ENCODE data around the gene NAT9.
A peak's percentile ranks its signal among the peaks of the same experiment; 100 is the strongest.

The NAT9 gene

DNA sequence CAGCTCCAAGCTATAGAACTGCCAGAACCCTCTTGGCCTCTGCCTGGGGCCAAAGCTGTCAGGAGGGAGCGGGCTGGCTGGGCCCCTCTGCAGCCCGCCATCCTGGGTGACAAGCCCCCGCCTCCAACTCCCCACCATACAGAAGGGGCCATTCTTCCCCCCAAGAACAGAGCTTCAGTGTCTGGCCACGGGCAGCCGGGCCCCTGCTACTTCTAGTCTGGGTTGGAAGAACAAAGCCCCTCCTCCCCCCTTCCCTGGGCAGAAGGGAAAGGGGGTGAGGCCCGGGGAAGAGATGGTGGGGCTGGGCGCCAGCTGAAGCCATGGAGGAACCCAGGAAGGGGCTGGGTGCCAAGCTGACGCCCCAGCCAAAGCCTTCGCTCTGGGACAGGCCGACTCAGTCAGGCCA lies 9.0 kb downstream of the NAT9 start:
- no CpG with 5 or more reads among the region's 10 CpGs for WGBS (ENCODE audit: extremely low coverage, insufficient coverage, insufficient read length)
- no peaks in the 10 kb centered on the region for H3K27me3 ChIP-seq (ENCODE audit: insufficient read depth, low read length)

DNA sequence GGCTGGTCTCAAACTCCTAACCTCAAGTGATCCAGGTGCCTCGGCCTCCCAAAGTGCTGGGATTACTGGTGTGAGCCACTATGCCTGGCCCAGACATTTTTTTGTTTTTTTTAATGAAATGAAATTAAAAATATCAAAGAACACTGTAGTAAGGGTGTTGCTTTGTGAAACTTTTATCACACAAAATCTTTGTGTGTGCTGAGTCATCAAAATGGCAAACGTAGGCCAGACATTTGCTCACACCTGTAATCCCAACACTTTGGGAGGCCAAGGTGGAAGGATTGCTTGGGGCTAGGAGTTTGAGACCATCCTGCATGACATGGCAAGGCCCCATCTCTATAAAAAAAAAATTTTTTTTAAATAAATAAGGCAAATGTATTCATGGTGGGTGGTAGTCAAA lies 9.7 kb downstream of the NAT9 start:
- no CpG with 5 or more reads among the region's 2 CpGs for WGBS (ENCODE audit: extremely low coverage, insufficient coverage, insufficient read length)

More for the DNA sequence above, 9.0 kb downstream of the NAT9 start:
- no peak overlapping the region for H2BK120ac ChIP-seq (ENCODE audit: insufficient read depth, low read length, poor library complexity)
- no peaks in the 10 kb centered on the region for H3K79me1 ChIP-seq (ENCODE audit: low read length)
- no peak overlapping the region for H3K14ac ChIP-seq (ENCODE audit: low read length)
- H3K23ac ChIP-seq (ENCODE audit: low read length): no peak overlapping the region
- peaks cover 6 to 8% of the 10 kb centered on the region in 2 experiments for H3K4me1 ChIP-seq (ENCODE audit: control insufficient read depth in 1 of 2, insufficient read depth in 2 of 2, low read length in 2 of 2)
- H3K9me3 ChIP-seq (ENCODE audit: insufficient read depth, low read depth, low read length): no peaks in the 10 kb centered on the region
- H3K36me3 ChIP-seq (ENCODE audit: control insufficient read depth in 1 of 2, insufficient read depth in 2 of 2, low read length in 2 of 2): peaks cover 26 to 35% of the 10 kb centered on the region in 2 experiments
- no peak overlapping the region for H2BK5ac ChIP-seq (ENCODE audit: low read depth, low read length, poor library complexity)
- H3K79me2 ChIP-seq (ENCODE audit: control insufficient read depth, insufficient read depth, low read length, poor library complexity): no peaks in the 10 kb centered on the region
- no peak overlapping the region for H3K4me3 ChIP-seq (ENCODE audit: low read depth, low read length)
- no peak overlapping the region for H3K4ac ChIP-seq (ENCODE audit: low read depth, low read length)
- H3K18ac ChIP-seq (ENCODE audit: low read length): no peak overlapping the region
- no peak overlapping the region for H2AFZ ChIP-seq (ENCODE audit: insufficient read depth, low read length, poor library complexity)
- no peak for DNase-seq
- H3K4me2 ChIP-seq (ENCODE audit: low read length): no peak overlapping the region
- no peak overlapping the region for H3K9ac ChIP-seq (ENCODE audit: low read length)
- no peak overlapping the region for H4K8ac ChIP-seq (ENCODE audit: low read depth, low read length)
- H4K91ac ChIP-seq (ENCODE audit: low read depth, low read length): no peak overlapping the region
- no peak overlapping the region for H2BK12ac ChIP-seq (ENCODE audit: low read length)
- no peak overlapping the region for H4K12ac ChIP-seq (ENCODE audit: low read depth, low read length)
- H3K27ac ChIP-seq (ENCODE audit: low read depth, low read length): no peak overlapping the region
- no peak overlapping the region for H2AK5ac ChIP-seq (ENCODE audit: low read length)

DNA sequence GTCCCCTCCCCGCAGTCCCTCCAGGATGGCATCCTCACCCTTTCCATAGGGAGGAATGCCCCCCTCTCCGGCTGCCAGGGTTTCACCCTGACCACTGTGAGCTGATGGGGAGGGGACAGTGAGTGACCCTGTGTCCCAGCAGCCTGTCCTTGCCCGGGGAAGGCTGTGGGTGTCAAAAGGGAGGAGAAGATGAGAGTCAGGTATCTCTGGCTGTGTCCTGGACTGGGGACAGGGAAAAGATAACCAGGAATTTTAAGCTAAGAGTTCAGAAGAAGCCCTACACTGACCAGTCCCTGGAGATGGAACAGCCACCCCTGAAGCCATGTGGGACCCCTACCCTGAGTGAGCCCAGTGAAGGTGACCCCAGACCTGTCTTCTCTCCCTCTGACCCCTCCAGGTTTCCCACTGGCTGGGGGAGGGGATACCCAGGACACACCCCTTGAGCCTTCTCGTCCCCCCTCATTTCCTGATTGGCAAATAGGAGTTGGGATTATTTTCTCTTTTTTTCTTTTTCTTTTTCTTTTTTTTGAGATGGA lies 11.3 kb downstream of the NAT9 start:
- peaks cover 21 to 26% of the 10 kb centered on the region in 2 experiments for H3K4me1 ChIP-seq (ENCODE audit: control insufficient read depth in 1 of 2, insufficient read depth in 2 of 2, low read length in 2 of 2)
- peak overlapping the region; percentile 13 for H3K4me3 ChIP-seq (ENCODE audit: low read depth, low read length)
- H3K36me3 ChIP-seq (ENCODE audit: control insufficient read depth in 1 of 2, insufficient read depth in 2 of 2, low read length in 2 of 2): peaks cover 12 to 18% of the 10 kb centered on the region in 2 experiments
- H3K4ac ChIP-seq (ENCODE audit: low read depth, low read length): no peak overlapping the region
- peaks cover 4% of the 10 kb centered on the region for H3K79me2 ChIP-seq (ENCODE audit: control insufficient read depth, insufficient read depth, low read length, poor library complexity)
- no peak overlapping the region for H2BK12ac ChIP-seq (ENCODE audit: low read length)
- H3K27ac ChIP-seq (ENCODE audit: low read depth, low read length): no peak overlapping the region
- no peak overlapping the region for H3K18ac ChIP-seq (ENCODE audit: low read length)
- no peak overlapping the region for H2AK5ac ChIP-seq (ENCODE audit: low read length)
- WGBS (ENCODE audit: extremely low coverage, insufficient coverage, insufficient read length): no CpG with 5 or more reads among the region's 4 CpGs
- H2BK5ac ChIP-seq (ENCODE audit: low read depth, low read length, poor library complexity): no peak overlapping the region
- no peak overlapping the region for H3K23ac ChIP-seq (ENCODE audit: low read length)
- H2BK120ac ChIP-seq (ENCODE audit: insufficient read depth, low read length, poor library complexity): no peak overlapping the region
- H3K9ac ChIP-seq (ENCODE audit: low read length): no peak overlapping the region
- H3K4me2 ChIP-seq (ENCODE audit: low read length): no peak overlapping the region
- H2AFZ ChIP-seq (ENCODE audit: insufficient read depth, low read length, poor library complexity): no peak overlapping the region
- no peaks in the 10 kb centered on the region for H3K27me3 ChIP-seq (ENCODE audit: insufficient read depth, low read length)
- no peak overlapping the region for H3K14ac ChIP-seq (ENCODE audit: low read length)
- no peak overlapping the region for H4K91ac ChIP-seq (ENCODE audit: low read depth, low read length)
- H3K9me3 ChIP-seq (ENCODE audit: insufficient read depth, low read depth, low read length): no peaks in the 10 kb centered on the region
- no peak overlapping the region for H4K12ac ChIP-seq (ENCODE audit: low read depth, low read length)
- peaks cover 7% of the 10 kb centered on the region for H3K79me1 ChIP-seq (ENCODE audit: low read length)
- no peak overlapping the region for H4K8ac ChIP-seq (ENCODE audit: low read depth, low read length)
- no peak for DNase-seq

More for the DNA sequence above, 9.7 kb downstream of the NAT9 start:
- no peak overlapping the region for H2AFZ ChIP-seq (ENCODE audit: insufficient read depth, low read length, poor library complexity)
- H2BK12ac ChIP-seq (ENCODE audit: low read length): no peak overlapping the region
- no peak overlapping the region for H4K91ac ChIP-seq (ENCODE audit: low read depth, low read length)
- H3K27ac ChIP-seq (ENCODE audit: low read depth, low read length): no peak overlapping the region
- no peak overlapping the region for H3K18ac ChIP-seq (ENCODE audit: low read length)
- H4K8ac ChIP-seq (ENCODE audit: low read depth, low read length): no peak overlapping the region
- no peaks in the 10 kb centered on the region for H3K79me1 ChIP-seq (ENCODE audit: low read length)
- no peak overlapping the region for H3K4me2 ChIP-seq (ENCODE audit: low read length)
- H2BK5ac ChIP-seq (ENCODE audit: low read depth, low read length, poor library complexity): no peak overlapping the region
- H3K4me3 ChIP-seq (ENCODE audit: low read depth, low read length): no peak overlapping the region
- no peak overlapping the region for H3K14ac ChIP-seq (ENCODE audit: low read length)
- no peak overlapping the region for H2BK120ac ChIP-seq (ENCODE audit: insufficient read depth, low read length, poor library complexity)
- H3K36me3 ChIP-seq (ENCODE audit: control insufficient read depth in 1 of 2, insufficient read depth in 2 of 2, low read length in 2 of 2): peaks cover 19 to 28% of the 10 kb centered on the region in 2 experiments
- no peak overlapping the region for H3K9ac ChIP-seq (ENCODE audit: low read length)
- H3K4ac ChIP-seq (ENCODE audit: low read depth, low read length): no peak overlapping the region
- DNase-seq: no peak
- no peaks in the 10 kb centered on the region for H3K9me3 ChIP-seq (ENCODE audit: insufficient read depth, low read depth, low read length)
- H4K12ac ChIP-seq (ENCODE audit: low read depth, low read length): no peak overlapping the region
- peaks cover under 1% of the 10 kb centered on the region for H3K79me2 ChIP-seq (ENCODE audit: control insufficient read depth, insufficient read depth, low read length, poor library complexity)
- H3K4me1 ChIP-seq (ENCODE audit: control insufficient read depth in 1 of 2, insufficient read depth in 2 of 2, low read length in 2 of 2): peaks cover 8 to 11% of the 10 kb centered on the region in 2 experiments
- H3K27me3 ChIP-seq (ENCODE audit: insufficient read depth, low read length): no peaks in the 10 kb centered on the region
- H2AK5ac ChIP-seq (ENCODE audit: low read length): no peak overlapping the region
- no peak overlapping the region for H3K23ac ChIP-seq (ENCODE audit: low read length)

DNA sequence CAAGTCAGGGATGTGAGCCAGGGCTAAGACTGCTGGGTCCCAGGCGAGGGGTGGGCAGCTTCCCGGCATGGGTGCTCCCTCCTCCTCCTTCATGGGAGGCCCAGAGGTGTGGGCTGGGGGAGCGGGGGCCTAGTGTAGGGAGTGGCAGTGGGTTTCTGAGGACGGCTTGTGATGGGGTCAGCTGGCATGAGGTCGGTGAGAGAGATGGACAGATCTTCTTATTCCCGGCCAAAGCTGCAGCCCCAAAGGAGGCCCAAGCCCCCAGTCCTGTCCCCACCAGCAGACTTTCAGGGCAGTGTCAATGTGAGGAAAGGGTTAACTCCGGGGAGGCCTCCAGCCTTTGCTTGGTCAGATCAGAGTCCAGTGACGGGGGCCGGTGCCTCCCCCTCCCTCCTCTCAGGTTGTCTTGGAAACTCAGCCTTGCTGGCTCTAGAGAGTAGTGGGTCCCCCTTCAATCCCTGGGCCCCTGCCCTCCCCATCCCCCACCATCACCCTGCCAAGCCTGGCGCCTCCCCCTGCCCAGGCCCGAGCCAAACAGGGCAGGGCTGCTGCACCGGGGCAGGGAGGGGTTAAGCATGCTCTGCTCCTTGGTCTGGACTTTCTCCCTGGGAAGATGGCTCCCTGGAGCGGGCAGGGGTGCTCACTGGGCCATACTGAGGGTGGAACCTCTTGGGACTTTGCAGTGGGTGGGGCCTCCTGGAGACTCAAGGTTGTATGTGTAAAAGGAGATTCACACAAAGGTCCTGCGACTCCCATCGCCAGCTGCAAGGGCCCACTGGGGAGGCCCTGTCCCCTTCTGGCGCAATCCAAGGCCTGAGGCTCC lies 12.4 kb downstream of the NAT9 start:
- Histone ChIP-seq H3K4me1 (ENCODE audit: control insufficient read depth in 1 of 2, insufficient read depth in 2 of 2, low read length in 2 of 2) (peaks cover 29 to 36% of the 10 kb centered on the region in 2 experiments), H3K79me1 (ENCODE audit: low read length) (peaks cover 15% of the 10 kb centered on the region), H2BK120ac (ENCODE audit: insufficient read depth, low read length, poor library complexity) (no peak overlapping the region), H2BK5ac (ENCODE audit: low read depth, low read length, poor library complexity) (no peak overlapping the region), H3K27ac (ENCODE audit: low read depth, low read length) (no peak overlapping the region), H3K79me2 (ENCODE audit: control insufficient read depth, insufficient read depth, low read length, poor library complexity) (peaks cover 8% of the 10 kb centered on the region), H4K91ac (ENCODE audit: low read depth, low read length) (no peak overlapping the region), H2AFZ (ENCODE audit: insufficient read depth, low read length, poor library complexity) (no peak overlapping the region), H3K9ac (ENCODE audit: low read length) (no peak overlapping the region), H2BK12ac (ENCODE audit: low read length) (no peak overlapping the region), H3K14ac (ENCODE audit: low read length) (no peak overlapping the region), H4K8ac (ENCODE audit: low read depth, low read length) (no peak overlapping the region), H3K4me3 (ENCODE audit: low read depth, low read length) (no peak overlapping the region), H3K4me2 (ENCODE audit: low read length) (no peak overlapping the region), H2AK5ac (ENCODE audit: low read length) (no peak overlapping the region), H3K23ac (ENCODE audit: low read length) (no peak overlapping the region), H3K18ac (ENCODE audit: low read length) (no peak overlapping the region), H3K9me3 (ENCODE audit: insufficient read depth, low read depth, low read length) (peaks cover 3% of the 10 kb centered on the region), H3K36me3 (ENCODE audit: control insufficient read depth in 1 of 2, insufficient read depth in 2 of 2, low read length in 2 of 2) (peaks cover 3 to 9% of the 10 kb centered on the region in 2 experiments), H3K4ac (ENCODE audit: low read depth, low read length) (peak overlapping the region; percentile 9), H3K27me3 (ENCODE audit: insufficient read depth, low read length) (no peaks in the 10 kb centered on the region), H4K12ac (ENCODE audit: low read depth, low read length) (no peak overlapping the region)
- WGBS (ENCODE audit: extremely low coverage, insufficient coverage, insufficient read length): no CpG with 5 or more reads among the region's 16 CpGs
- DNase-seq: no peak

Measured in trophoblast cell (in vitro differentiated cells and primary cell).